Transverse colon (tissue), 3 donors: ENCODE results near the gene NCKAP5.

Source experiments
- POLR2A ChIP-seq: fragments of 450-650 bp; IDR thresholded peaks from one replicate; pipeline ENCODE4 v1.6.1; 2016; ENCODE audit warnings: antibody characterized with exemption, mild to moderate bottlenecking, moderate library complexity
- TF ChIP-seq, protein P1 (sequence below), 5 experiments: fragments of 200-600 bp in 3 of 5; fragments of 450-650 bp in 2 of 5; sonication (generic) in 3 of 5; IDR thresholded peaks; 1 replicate in 2 of 5; 2 replicates in 3 of 5; pipeline ENCODE4 v1.5.1; 2016 to 2017; ENCODE audit warnings: antibody characterized with exemption in 5 of 5, inconsistent platforms in 3 of 5, mild to moderate bottlenecking in 2 of 5, moderate library complexity in 1 of 5

DNA sequence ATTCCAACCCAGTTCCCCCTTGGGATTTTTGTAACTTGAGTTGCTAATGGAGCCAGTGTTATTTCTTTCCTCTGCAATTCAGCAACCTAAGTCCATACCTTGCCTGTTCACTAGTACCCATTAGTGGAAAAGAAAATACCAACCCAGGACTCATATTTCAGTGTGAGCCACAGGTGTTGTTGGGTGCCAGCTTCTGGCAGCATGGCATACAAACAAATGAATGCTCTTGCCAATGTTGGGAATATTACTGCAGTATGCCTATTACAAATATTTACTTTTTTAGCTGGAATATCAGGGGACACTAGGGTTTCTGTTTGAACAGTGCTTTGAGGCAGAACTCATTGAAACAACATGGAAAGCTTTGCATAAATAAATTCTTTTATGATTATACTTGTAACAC is 130.2 kb downstream of the NCKAP5 start:
- TF ChIP-seq, protein P1, sequence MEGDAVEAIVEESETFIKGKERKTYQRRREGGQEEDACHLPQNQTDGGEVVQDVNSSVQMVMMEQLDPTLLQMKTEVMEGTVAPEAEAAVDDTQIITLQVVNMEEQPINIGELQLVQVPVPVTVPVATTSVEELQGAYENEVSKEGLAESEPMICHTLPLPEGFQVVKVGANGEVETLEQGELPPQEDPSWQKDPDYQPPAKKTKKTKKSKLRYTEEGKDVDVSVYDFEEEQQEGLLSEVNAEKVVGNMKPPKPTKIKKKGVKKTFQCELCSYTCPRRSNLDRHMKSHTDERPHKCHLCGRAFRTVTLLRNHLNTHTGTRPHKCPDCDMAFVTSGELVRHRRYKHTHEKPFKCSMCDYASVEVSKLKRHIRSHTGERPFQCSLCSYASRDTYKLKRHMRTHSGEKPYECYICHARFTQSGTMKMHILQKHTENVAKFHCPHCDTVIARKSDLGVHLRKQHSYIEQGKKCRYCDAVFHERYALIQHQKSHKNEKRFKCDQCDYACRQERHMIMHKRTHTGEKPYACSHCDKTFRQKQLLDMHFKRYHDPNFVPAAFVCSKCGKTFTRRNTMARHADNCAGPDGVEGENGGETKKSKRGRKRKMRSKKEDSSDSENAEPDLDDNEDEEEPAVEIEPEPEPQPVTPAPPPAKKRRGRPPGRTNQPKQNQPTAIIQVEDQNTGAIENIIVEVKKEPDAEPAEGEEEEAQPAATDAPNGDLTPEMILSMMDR (IDR thresholded peaks at IDR 0.05): no peak
- TF ChIP-seq POLR2A: no peak
